ENCODE measurements around the gene CTNND2. TPM values are rescaled to one million over a fixed set of nuclear protein-coding genes. Genes with fewer than 3 reads are reported as not detected.

Gene CTNND2
- total and polyA plus RNA-seq, 9 of the 15 experiments (the other 6 are each of a cell fraction or from before 2014, with no cell fraction given) = 0.03 to 0.35 TPM; not detected in 7

GRCh38 chr5:11878814-11879213 lies 25.4 kb downstream of the CTNND2 start (continued):
- TF ChIP-seq REST (IDR thresholded peaks at IDR 0.05; ENCODE audit: borderline replicate concordance) = no peak
- TF ChIP-seq REST (CRISPR knock-in tag; IDR thresholded peaks at IDR 0.05; ENCODE audit: low read depth) = no peak
- TF ChIP-seq NBN (IDR thresholded peaks at IDR 0.05; ENCODE audit: low read depth) = no peak
- no peak for TF ChIP-seq ZNF395 (CRISPR knock-in tag; IDR thresholded peaks at IDR 0.05)
- TF ChIP-seq ZNF609 (CRISPR knock-in tag; IDR thresholded peaks at IDR 0.05; ENCODE audit: borderline replicate concordance) = no peak
- no peak for TF ChIP-seq NCOR1 (IDR thresholded peaks at IDR 0.05)
- no peak for TF ChIP-seq MBD2 (IDR thresholded peaks at IDR 0.05; ENCODE audit: borderline replicate concordance, low read depth)
- no peak for TF ChIP-seq SLC30A9 (CRISPR knock-in tag; IDR thresholded peaks at IDR 0.05)
- TF ChIP-seq ZNF79 (CRISPR knock-in tag; IDR thresholded peaks at IDR 0.05; ENCODE audit: low read depth) = no peak

Data from K562 (cell line).